Testis (tissue), 3 donors: ENCODE results near the gene ZNF516. TPM values are rescaled to one million over a fixed set of nuclear protein-coding genes. Genes with fewer than 3 reads are reported as not detected.

Source experiments
- DNase-seq: peaks from one replicate; pipeline ENCODE4 v3.0.0-alpha.2; 2019
- H3K27ac ChIP-seq, 2 donors: fragments of 200-600 bp; sonication (generic); one replicate each; pipeline ENCODE4 v1.5.1; 2019
- H3K27me3 ChIP-seq: fragments of 200-600 bp; sonication (generic); one replicate; pipeline ENCODE4 v1.5.1; 2019
- H3K36me3 ChIP-seq: fragments of 200-600 bp; sonication (generic); one replicate; pipeline ENCODE4 v1.5.1; 2017; ENCODE audit warnings: low read depth; ENCODE audit errors: missing control alignments
- H3K4me1 ChIP-seq: fragments of 200-600 bp; sonication (generic); one replicate; pipeline ENCODE4 v1.5.1; 2019
- H3K4me3 ChIP-seq, 2 donors: fragments of 200-600 bp; sonication (generic); one replicate each; pipeline ENCODE4 v1.5.1; 2017 to 2019
- H3K9me3 ChIP-seq: fragments of 200-600 bp; sonication (generic); one replicate; pipeline ENCODE4 v1.5.1; 2017
- CTCF ChIP-seq, 3 experiments: fragments of 450-650 bp in 2 of 3; fragments of 200-600 bp in 1 of 3; sonication (generic) in 1 of 3; IDR thresholded peaks; one replicate each; pipeline ENCODE4 v1.5.1; 2016 to 2019; ENCODE audit warnings: antibody characterized with exemption in 3 of 3, mild to moderate bottlenecking in 2 of 3, moderate library complexity in 1 of 3
- POLR2A ChIP-seq: fragments of 450-650 bp; IDR thresholded peaks from one replicate; pipeline ENCODE4 v1.6.1; 2017; ENCODE audit warnings: antibody characterized with exemption, mild to moderate bottlenecking, moderate library complexity
- WGBS, 2 donors: methylation state at CpG; one replicate each; pipeline ENCODE4 v1.1.5; 2018; 5-methylcytosine and 5-hydroxymethylcytosine counted together
- intact Hi-C: fragments of 100-400 bp; cut with DNase I; formaldehyde crosslinking; loops from one replicate; pipeline ENCODE4 v1.15.1; 2023; ENCODE audit warnings: low total_unique reads
- polyA plus RNA-seq: library from polyadenylated mRNA; stranded (reverse); fragments of 350-450 nt; fragmentation: Illumina TruSeq; extraction: RNeasy Lipid Tissue Mini Kit (QIAGEN cat#74804); gene quantifications from one replicate; pipeline ENCODE4 v1.2.3, GENCODE V29; 2014; ENCODE audit warnings: low read depth, low replicate concordance; ENCODE audit not compliant: insufficient read depth
- total RNA-seq, 2 donors: library from RNA; depleted of rRNA; stranded (reverse); fragments of >200 nt; gene quantifications; one replicate each; pipeline ENCODE4 v1.2.3, GENCODE V29; 2016

ZNF516 gene
- total and polyA plus RNA-seq, 3 donors from 2014 or later, result 79.0 to 212 (median 189) TPM

GRCh38 chr18:76351961-76352581 lies 143.0 kb downstream of the ZNF516 start:
- Histone ChIP-seq H3K27ac (no peak overlapping the region), H3K27me3 (no peaks in the 10 kb centered on the region), H3K9me3 (no peaks in the 10 kb centered on the region), H3K36me3 (no peaks in the 10 kb centered on the region), H3K4me1 (peaks cover 6% of the 10 kb centered on the region), H3K4me3 (no peak overlapping the region)
- peak; percentile 85 for DNase-seq
- no peak for TF ChIP-seq CTCF (IDR thresholded peaks at IDR 0.05)
- TF ChIP-seq POLR2A, result no peak
- WGBS, 2 donors, result 14 to 35% methylated on average over 24 of the region's 24 CpGs
- intact Hi-C loops, result loop anchor here (10.0 kb wide), 1 partner anchor 87 kb away; no protein-coding TSS in a partner anchor

GRCh38 chr18:76350134-76351025 lies 144.7 kb downstream of the ZNF516 start:
- H3K4me3 ChIP-seq, result peak overlapping the region in 1 of 2 donors; percentile 15
- intact Hi-C loops, result loop anchor here (10.0 kb wide), 1 partner anchor 86 kb away; no protein-coding TSS in a partner anchor
- H3K9me3 ChIP-seq, result no peaks in the 10 kb centered on the region
- WGBS, 2 donors, result 61 to 69% methylated on average over 28 to 50 of the region's 54 CpGs
- DNase-seq, result no peak
- H3K4me1 ChIP-seq, result peaks cover 6% of the 10 kb centered on the region
- no peak for TF ChIP-seq CTCF (IDR thresholded peaks at IDR 0.05)
- TF ChIP-seq POLR2A, result no peak
- H3K36me3 ChIP-seq, result no peaks in the 10 kb centered on the region
- no peaks in the 10 kb centered on the region for H3K27me3 ChIP-seq
- H3K27ac ChIP-seq, result no peak overlapping the region

- Histone ChIP-seq H3K4me3 (no peak overlapping the region), H3K36me3 (no peaks in the 10 kb centered on the region), H3K27me3 (no peaks in the 10 kb centered on the region), H3K9me3 (no peaks in the 10 kb centered on the region), H3K4me1 (peaks cover 6% of the 10 kb centered on the region), H3K27ac (no peak overlapping the region)
- DNase-seq, result peak; percentile 88
- intact Hi-C loops, result no loop called here
- no peak for TF ChIP-seq POLR2A
- peak; percentile 75 to 95 (median 90) for TF ChIP-seq CTCF (IDR thresholded peaks at IDR 0.05)
- 24 to 31% methylated on average over 23 to 29 of the region's 29 CpGs for WGBS, 2 donors
Observed at GRCh38 chr18:76349067-76349715, 145.9 kb downstream of the ZNF516 start.

- 61 to 64% methylated on average over 17 to 27 of the region's 27 CpGs for WGBS, 2 donors
- DNase-seq, result no peak
- no peak overlapping the region for H3K27ac ChIP-seq
Observed at GRCh38 chr18:76348267-76349066, 146.6 kb downstream of the ZNF516 start.

More at GRCh38 chr18:76348267-76349066, 146.6 kb downstream of the ZNF516 start:
- H3K27me3 ChIP-seq, result no peaks in the 10 kb centered on the region
- H3K36me3 ChIP-seq, result no peaks in the 10 kb centered on the region
- no peaks in the 10 kb centered on the region for H3K9me3 ChIP-seq
- intact Hi-C loops, result no loop called here
- H3K4me1 ChIP-seq, result peaks cover 6% of the 10 kb centered on the region
- TF ChIP-seq CTCF (IDR thresholded peaks at IDR 0.05) (no peak), POLR2A (no peak)
- H3K4me3 ChIP-seq, result no peak overlapping the region
